GM21529 (cell line): ENCODE results near the gene NMT2.
"Not testable (repeated sequence)": the region's sequence is repeated elsewhere in the genome, so short reads cannot be mapped to it uniquely, and the experiment has no call there.

Source experiments
- ATAC-seq: cut with Tn5 transposase; IDR thresholded peaks from one replicate; pipeline ENCODE4 v1.9.1; 2021; ENCODE audit not compliant: unreplicated experiment

NMT2 gene

DNA sequence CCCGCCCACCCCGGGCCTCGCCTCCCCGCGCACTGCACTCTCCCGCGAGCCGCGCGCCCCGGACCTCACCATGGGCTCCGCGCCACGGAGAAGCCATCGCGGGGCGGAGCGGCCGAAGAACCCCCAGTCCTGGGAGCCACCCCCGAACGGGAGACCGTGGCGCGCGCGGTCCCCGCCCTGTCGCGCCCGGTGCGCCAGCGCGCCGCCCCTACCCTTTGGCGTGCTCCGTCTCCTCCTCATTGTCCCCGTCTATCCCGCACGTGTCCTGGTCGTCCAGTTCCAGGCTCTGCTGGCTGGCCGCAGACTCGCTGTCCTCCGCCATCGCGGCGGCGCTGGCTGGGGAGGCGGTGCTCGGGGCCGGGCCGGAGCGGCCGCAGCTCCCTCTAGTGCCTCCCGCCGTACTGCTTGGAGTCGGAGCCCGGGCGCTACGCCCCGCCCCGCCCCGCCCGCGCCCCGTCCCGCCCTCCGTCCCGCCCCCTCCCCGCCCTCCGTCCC is at the start of gene NMT2:
Gene NMT2 (minus strand): TSS at position 403 of the 495 bp plus-strand sequence. CDS start 81 bp downstream, at position 322.
- ATAC-seq: peak; percentile 91

DNA sequence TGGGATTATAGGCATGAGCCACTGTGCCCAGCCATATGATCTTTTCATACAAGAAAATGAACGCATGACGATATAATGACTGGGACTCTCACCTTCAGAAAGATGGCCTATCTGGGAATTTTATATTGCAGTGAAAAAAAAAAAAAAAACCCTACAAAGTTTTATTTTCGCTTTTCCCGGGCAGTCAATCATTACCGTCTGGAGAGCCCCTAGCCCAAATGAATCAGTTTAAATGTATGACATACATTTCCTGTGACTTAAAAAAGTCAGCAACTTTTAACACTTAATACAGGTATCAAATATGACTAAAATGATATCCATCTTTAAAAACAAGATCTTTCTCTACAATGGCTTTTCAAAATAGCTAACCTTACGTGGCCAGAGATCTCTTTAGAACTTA is 48.2 kb upstream of the NMT2 start:
- ATAC-seq: no peak

DNA sequence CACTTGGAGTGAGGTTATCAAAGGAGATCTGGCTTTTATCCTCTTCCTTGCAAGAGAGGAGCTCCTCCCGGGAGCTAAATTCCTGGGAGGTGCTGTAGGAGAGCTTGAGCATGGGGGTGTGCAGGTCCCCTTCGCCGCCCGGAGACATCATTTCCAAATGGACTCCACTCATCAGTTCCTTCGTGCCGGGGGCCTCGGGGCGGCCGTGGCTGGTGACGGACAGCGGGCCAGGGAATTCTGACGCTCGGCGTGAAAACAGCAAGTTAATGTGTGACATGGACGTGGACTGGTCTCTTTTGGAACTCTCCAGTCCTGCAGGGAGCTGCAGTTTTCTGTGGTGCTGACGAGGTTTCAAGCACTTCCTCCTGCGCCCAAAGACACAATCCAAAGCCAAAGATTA is 45.7 kb upstream of the NMT2 start:
- no peak for ATAC-seq

DNA sequence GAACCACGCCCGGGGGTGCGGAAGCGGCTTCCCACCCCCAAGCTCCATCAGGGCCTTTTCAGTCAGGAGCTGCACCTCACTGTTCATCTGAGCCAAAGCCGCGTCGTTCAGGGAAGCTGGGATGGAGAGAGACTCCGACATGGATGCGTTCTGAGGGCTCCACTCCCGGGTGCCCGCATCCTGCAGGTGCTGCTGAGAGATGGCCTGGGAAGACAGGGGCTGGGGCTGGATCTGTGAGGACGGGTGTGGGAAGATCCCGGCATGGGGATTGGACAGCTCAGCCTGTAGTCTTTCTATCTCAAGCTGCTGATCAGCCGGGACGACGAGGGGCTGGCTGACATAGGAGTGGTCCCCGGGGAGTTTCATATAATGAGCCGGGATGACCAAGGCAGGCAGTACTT is 45.0 kb upstream of the NMT2 start:
- ATAC-seq: no peak

DNA sequence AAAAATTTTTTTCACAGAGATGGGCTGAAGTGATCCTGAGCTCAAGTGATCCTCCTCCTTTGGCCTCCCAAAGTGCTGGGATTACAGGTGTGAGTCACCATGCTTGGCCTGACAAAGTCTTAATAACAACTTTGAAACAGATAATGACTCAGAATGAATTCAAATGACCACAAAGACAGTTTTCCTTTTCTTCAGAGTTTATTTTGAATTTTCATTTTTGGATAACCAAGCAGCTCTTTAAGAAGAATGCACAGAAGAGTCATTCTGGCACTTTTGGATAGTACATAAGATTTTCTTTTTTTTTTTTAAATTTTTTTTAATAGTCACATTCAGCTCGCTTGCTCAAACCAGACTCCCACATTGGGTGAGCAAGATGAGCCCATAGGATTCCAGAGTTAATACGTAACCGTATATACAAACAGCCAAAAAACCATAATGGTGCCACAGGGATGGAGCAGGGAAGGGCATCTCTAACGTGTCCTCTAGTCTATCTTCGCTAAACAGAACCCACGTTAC is 43.0 kb upstream of the NMT2 start:
- ATAC-seq: no peak

DNA sequence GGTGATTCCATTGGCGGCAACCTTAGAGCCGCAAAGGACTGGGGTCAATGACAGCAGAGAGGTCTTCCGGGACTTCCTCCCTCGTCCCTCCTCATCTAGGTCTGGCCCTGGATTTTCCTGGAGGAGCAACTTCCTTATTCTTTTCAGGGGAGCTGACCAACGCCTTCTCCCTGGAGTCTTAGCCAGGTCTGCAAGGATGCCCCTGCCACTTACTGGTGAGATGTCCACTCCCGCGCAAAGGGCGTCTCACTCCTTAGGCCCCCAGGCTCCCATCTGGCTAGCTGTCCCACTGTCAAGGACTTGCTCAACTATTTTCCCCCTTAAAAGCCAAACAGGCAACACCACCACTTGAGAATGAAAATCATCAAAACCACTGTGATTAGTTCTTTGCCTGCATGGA is 42.0 kb upstream of the NMT2 start:
- no peak for ATAC-seq

DNA sequence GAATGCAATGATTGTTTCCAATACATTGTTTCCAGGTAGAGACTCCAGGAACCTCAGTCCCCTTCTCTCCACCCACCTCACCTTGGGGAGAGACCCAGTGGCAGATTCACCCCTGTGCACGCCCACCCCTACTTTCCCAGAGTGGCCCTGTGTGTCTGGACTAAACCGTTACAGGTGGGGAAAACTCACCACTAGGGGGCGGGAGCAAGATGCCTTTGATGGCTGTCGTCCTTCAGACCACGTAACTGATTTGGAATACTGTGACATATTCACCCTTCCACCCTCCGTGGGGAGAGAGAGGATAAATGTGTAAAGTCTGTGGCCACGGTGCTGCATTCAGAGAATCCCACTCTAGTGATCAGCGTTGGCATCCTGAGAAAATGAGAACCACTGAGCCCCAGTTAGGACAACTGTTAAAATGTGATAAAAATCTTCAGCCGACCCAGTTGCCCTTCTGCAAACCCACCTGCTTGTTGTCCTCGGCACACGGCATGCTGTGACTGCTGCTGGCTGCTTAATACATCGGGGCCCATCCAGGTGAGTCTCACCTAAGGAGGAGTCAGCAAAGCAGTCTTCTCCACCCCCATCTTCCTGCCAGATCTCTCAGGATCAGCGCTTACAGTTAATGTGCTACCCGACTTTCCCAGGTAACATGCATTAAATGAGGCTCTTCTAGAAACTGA is 41.5 kb upstream of the NMT2 start:
- ATAC-seq: peak; percentile 64

DNA sequence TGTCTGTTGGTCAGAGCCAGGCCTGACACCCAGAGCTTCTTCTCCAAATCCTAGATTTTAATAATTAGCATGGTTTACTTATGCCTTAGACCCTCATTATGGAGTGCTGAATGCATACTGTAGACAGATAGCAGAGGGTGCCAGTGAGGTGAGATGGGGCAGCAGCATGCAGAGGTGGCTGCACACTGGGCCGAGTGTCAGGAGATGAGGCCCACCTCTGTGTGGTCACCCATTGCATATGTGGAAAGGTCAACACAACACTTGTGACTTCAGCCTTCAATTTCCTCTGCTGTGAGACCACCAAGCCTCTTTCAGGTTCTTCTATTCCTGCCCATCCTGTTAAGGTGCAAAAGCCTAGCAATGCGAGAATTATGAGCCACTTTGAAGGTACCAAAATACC is 39.7 kb upstream of the NMT2 start:
- no peak for ATAC-seq

DNA sequence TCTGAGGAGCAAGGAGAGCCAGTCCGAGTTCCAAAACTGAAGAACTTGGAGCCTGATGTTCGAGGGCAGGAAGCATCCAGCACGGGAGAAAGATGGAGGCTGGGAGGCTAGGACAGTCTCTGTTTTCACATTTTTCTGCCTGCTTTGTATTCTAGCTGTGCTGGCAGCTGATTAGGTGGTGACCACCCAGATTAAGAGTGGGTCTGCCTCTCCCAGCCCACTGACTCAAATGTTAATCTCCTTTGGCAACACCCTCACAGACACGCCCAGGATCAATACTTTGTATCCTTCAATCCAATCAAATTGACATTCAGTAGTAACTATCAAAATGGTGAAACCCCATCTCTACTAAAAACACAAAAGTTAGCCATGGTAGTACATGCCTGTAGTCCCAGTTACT is 38.9 kb upstream of the NMT2 start:
- not testable (repeated sequence) for ATAC-seq

DNA sequence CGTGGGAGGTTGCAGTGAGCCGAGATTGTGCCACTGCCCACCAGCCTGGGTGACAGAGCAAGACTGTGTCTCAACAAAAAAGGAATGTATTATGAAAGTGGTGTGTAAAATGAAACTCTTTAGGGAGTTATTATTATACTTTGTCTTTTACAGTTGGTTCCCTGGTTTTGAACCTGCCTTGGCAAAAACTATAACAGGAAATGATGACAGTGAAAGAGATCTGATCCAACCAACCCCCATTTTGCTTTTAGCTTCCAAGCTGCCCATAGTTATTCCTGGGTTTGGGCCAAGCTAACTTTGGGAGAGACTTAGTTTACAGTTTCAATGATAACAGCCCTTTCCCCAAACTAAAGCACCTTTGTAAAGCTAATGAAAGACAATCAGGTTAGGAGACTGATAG is 34.1 kb upstream of the NMT2 start:
- ATAC-seq: no peak

DNA sequence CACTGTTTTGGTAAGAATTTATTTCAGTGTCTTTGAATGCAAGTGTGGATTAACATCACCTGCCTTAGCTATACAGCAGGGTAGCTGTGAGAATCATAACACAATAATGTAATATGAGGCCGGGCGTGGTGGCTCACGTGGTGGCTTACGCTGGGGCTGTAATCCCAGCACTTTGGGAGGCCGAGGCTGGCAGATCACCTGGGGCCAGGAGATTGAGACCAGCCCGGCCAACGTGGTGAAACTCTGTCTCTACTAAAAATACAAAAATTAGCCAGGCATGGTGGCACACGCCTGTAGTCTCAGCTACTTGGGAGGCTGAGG is 33.8 kb upstream of the NMT2 start:
- not testable (repeated sequence) for ATAC-seq

DNA sequence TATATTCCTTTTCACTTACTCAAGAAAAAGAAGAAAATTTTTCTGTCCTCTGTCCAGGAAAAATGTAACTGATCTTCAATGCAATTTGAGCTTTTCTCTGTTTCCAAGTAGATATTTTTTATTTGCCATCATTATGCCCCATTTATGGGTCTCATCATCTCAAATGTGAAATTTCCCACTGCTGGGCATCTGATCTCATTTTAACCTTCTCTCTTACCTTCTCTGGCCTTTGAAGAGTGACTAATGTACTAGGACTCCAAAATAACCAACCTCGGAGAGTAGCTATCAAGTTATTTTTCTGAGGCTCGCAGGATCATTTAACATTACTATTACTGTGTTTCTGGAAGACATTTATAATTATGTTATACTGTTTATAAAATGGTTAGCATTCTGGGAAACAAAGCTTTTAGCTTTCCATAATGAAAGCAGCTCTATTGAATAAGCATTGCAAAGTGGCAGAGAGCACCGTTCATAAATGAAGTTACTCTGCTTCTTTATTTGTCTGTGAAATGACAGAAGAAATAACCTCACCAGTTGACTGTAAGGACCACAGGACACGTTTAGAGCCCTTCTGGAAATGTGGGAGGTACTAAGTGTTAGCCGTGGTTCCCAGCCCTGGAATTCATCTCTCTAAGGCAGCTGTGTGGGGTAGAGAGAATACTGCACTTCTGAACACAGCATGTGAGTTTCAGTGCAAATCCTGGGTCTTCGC is 33.3 kb upstream of the NMT2 start:
- ATAC-seq: no peak

DNA sequence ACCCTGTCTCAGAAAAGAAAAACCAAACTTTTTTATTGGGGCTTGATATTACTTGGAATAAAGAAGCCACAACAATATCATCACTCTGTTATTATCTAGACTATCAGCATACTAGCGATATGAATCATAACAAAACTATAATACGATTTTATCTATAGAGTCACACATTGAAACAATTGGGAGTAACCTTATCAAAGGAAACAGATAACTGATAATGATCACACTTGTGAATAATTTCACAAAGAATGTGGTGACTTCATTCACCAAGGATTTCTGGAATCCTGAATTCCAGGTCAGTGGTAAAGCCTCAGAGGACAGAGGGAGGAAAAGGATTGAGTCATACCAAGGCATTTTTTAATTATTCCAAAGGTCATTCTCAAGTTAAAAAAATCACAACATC is 32.1 kb upstream of the NMT2 start:
- no peak for ATAC-seq

DNA sequence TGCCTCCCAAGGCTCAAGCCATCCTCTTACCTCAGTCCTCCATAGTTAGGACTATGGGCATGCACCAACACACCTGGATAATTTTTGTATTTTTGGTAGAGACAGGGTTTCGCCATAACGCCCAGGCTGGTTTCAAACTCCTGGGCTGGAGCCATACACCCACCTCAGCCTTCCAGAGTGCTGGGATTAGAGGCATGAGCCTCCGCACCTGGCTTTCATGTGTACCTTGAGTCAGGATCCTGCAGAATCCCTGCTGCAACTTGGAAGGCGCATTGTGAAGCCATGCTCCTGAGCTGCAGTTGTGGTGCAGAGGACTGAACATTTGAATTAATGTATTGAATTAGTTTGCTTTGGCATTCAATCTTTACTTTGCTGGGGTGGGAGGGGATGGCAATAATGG is 29.4 kb upstream of the NMT2 start:
- no peak for ATAC-seq

DNA sequence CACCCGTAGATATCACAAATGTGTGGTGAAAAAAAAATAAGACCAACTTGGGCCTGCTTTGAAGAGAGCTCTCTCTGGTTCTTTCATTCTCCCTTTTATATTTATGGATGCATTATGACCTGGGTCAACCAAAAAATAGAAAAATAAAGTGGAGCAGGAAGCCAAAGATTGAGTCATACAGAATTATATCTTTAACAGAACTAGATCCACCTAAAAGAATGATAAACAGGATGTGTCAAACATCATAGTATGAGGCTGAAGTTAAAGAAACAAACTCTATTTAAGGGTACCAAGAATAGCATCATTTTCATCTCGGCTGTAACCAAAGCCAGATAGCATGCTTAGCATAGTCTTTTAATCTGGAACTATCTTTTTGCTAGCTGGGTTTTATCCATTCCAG is 28.8 kb upstream of the NMT2 start:
- no peak for ATAC-seq

DNA sequence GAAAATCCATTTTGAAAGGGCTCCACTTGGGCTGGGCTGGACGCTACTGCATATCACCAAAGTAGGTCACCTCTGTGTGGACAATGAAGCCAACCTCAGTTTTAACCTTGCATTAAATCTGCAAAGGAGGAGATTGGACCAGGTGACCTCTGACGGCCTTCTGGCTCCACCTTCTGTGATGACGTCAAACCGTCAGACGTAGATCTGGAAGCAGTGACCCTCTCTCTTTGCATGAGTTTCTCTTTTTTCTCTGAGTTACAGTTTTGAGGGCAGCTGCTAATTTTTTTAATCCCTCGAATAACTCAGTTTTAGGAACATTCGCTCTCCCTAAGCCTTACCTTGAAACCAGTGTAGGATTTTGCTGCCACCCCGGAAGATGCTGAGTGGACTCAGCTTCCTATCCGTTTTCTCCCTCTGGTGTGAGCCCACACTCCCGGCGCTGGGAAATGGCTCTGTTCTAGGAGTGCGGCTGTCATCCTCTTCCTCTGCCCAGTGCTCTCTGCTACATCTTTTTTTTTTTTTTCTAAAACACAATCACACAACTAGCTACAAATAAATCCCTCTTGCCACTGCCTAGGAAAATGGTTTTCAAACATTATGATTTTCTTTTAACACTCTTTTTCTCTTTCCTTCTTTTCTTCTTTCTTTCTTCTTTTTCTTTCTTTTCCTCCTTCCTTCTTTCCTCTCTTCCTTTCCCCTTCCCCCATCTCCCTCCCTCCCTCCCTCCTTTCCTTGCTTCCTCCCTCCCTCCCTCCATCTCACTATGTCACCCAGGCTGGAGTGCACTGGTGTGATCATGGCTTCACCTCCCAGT is 27.7 kb upstream of the NMT2 start:
- no peak for ATAC-seq

DNA sequence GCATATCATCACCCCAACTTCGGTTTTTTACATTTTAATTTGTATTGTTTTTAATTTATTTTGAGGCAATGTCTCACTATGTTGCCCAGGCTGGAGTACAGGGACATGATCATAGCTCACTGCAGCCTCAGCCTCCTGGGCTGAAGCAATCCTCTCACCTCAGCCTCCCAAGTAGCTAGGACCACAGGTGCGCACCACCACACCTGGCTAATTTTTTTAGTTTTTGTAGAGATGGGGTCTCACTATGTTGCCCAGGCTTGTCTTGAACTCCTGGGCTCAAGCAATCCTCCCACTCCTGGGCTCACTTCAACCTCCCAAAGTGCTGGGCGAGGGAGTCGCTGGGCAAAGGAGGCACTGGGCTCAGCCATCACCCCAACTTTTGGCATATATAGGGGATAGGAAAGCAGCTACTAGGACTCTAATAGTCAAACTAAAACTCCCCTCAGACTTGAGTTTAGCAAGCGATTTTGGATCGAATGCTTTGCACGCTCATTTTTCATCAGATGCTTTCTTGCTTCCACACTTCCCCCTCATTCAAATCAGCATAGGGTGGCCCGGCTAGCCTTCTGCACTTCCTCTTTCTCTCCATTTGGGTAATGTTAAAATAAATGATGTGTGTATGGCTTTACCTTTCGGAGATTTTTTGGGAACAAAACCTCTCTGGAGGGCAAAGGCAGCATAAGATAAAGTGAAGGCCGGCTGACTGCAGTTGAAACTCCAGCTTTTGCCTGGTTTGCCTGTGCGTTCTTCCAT is 20.8 kb upstream of the NMT2 start:
- no peak for ATAC-seq

DNA sequence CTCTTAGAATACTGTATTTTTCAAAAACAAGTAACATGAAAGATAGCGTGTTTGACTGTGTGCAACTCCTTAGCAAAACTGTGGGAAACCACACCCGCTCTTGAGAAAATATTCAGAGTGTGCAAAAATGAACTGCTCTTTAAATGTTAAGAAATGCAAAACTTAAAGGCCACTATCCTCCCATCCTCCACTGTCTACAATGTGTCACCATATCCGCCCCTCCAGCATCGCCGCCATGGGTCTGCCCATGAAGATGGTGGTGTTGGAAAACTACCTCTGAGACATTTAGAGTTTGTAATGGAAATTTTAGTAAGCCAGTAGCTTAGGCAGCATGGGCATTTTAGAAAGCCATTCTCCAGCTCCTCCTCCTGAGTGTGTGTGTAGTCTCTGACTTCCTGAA is 20.1 kb upstream of the NMT2 start:
- ATAC-seq: no peak

DNA sequence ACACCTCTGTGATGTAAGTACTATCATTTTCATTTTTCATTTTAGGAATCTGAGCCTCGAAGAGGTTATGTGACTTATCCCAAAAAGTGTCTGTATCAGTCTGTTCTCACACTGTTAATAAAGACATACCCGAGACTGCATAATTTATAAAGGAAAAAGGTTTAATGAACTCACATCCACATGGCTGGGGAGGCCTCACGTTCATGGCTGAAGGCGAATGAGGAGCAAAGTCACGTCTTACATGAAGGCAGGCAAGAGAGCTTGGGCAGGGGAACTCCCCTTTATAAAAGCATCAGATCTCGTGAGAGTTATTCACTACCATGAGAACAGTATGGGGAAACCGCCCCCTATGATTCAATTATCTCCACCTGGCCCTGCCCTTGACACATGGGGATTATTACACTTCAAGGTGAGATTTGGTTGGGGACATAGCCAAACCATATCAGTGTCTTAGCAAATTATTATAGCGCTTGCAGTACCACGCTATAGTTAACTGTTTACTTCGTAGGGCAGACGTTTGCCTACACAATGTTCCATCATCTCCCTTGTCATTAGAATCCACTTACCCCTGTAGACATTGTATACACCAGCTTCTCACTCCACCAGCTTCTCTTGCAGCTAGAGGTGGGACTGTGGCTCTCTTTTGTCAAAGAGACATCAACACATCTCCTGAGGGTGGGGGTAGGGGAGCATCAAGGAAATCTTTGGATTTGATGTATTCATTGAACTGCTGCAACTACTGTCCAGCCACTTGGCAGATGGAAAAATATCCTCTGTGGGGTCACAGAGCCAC is 15.4 kb upstream of the NMT2 start:
- no peak for ATAC-seq

DNA sequence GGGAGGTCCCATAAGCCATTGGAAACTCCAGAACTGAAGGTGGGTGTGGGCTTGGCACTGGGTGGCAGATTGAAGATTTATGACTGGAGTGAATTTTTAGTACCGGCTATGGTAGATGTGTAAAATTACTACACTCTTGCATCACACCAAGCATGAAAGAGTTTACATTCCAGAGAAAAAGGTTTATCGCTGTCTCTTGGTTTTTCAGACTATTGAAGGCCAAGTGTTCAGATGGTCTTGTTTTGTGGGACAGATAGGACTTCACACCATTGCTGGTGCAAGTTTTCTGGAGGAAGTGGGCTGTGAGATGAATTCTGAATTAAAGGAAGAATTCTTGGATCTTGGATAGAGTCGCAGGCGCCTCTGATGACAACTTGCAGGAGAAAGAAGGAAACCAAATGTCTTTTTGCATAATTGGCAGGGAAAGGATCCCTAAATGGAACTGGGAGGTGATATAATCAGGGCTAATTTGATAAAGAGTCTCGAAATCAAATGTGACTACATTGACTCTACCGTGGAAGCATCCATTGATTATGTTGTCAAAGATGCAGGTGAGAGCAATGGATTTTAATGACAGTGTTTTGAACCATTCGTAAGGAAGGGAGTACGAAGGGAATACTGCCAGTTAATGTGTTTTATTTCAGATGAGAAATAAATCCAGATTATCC is 14.2 kb upstream of the NMT2 start:
- no peak for ATAC-seq
